Ecto neural progenitor cell (in vitro differentiated cells): ENCODE data around the gene SGO1.

Source experiments
- DNase-seq: peaks from one replicate; pipeline ENCODE4 v3.0.0-alpha.2; 2018; ENCODE audit warnings: low spot score

Gene SGO1

GRCh38 chr3:20154928-20155327, 31.1 kb downstream of the SGO1 start:
- DNase-seq, result no peak

GRCh38 chr3:20154078-20154477, 31.9 kb downstream of the SGO1 start:
- no peak for DNase-seq

- no peak for DNase-seq
Measured at GRCh38 chr3:20148466-20148865, 37.5 kb downstream of the SGO1 start.

GRCh38 chr3:20147361-20147760, 38.6 kb downstream of the SGO1 start:
- DNase-seq, result no peak

GRCh38 chr3:20146301-20146700, 39.7 kb downstream of the SGO1 start:
- DNase-seq, result no peak

- DNase-seq, result no peak
Measured at GRCh38 chr3:20145874-20146273, 40.1 kb downstream of the SGO1 start.

GRCh38 chr3:20143519-20143918, 42.5 kb downstream of the SGO1 start:
- no peak for DNase-seq

- no peak for DNase-seq
Measured at GRCh38 chr3:20142517-20142916, 43.5 kb downstream of the SGO1 start.

GRCh38 chr3:20141851-20142250, 44.2 kb downstream of the SGO1 start:
- DNase-seq, result peak; percentile 82

- no peak for DNase-seq
Measured at GRCh38 chr3:20141316-20141715, 44.7 kb downstream of the SGO1 start.

- DNase-seq, result no peak
Measured at GRCh38 chr3:20140881-20141280, 45.1 kb downstream of the SGO1 start.

GRCh38 chr3:20137647-20138046, 48.4 kb downstream of the SGO1 start:
- DNase-seq, result no peak

- no peak for DNase-seq
Measured at GRCh38 chr3:20136231-20136630, 49.8 kb downstream of the SGO1 start.

- DNase-seq, result no peak
Measured at GRCh38 chr3:20130106-20130505, 55.9 kb downstream of the SGO1 start.

- no peak for DNase-seq
Measured at GRCh38 chr3:20128358-20128757, 57.6 kb downstream of the SGO1 start.

GRCh38 chr3:20125897-20126296, 60.1 kb downstream of the SGO1 start:
- no peak for DNase-seq

- DNase-seq, result no peak
Measured at GRCh38 chr3:20125289-20125688, 60.7 kb downstream of the SGO1 start.

- no peak for DNase-seq
Measured at GRCh38 chr3:20123131-20123652, 62.8 kb downstream of the SGO1 start.

GRCh38 chr3:20121088-20121487, 64.9 kb downstream of the SGO1 start:
- DNase-seq, result no peak
